SK-N-SH treated with all-trans-retinoic acid at 6 μM for 48 hours (cell line): ENCODE measurements around the gene GHRL.

Source experiments
- ATAC-seq: fragments of 200-7000 bp; cut with Tn5 transposase; 3 replicates; pipeline ENCODE4 v1.9.1; 2020; ENCODE audit warnings: mild to moderate bottlenecking, moderate library complexity
- BACH2 ChIP-seq: fragments of 250-450 bp; sonication (Bioruptor Pico); IDR thresholded peaks from 2 replicates; pipeline ENCODE4 v1.9.0; 2021; ENCODE audit warnings: mild to moderate bottlenecking, borderline replicate concordance
- CSDC2 ChIP-seq: fragments of 250-450 bp; sonication (Bioruptor Pico); IDR thresholded peaks from 2 replicates; pipeline ENCODE4 v1.5.0; 2020; ENCODE audit warnings: mild to moderate bottlenecking, moderate library complexity
- CSRNP3 ChIP-seq: fragments of 250-450 bp; sonication (Bioruptor Pico); IDR thresholded peaks from 2 replicates; pipeline ENCODE4 v1.5.1; 2021; ENCODE audit warnings: mild to moderate bottlenecking, moderate library complexity
- ESRRG ChIP-seq: fragments of 250-450 bp; sonication (Bioruptor Pico); IDR thresholded peaks from 2 replicates; pipeline ENCODE4 v1.6.1; 2021; ENCODE audit warnings: mild to moderate bottlenecking
- ISL1 ChIP-seq: fragments of 250-450 bp; sonication (Bioruptor Pico); IDR thresholded peaks from 2 replicates; pipeline ENCODE4 v2.1.2; 2022; ENCODE audit warnings: mild to moderate bottlenecking, moderate library complexity
- OSR1 ChIP-seq: fragments of 250-450 bp; sonication (Bioruptor Pico); IDR thresholded peaks from 2 replicates; pipeline ENCODE4 v1.8.0; 2022; ENCODE audit warnings: moderate library complexity, mild to moderate bottlenecking, inconsistent platforms
- POU6F1 ChIP-seq: fragments of 250-450 bp; sonication (Bioruptor Pico); IDR thresholded peaks from 2 replicates; pipeline ENCODE4 v1.8.0; 2021; ENCODE audit warnings: low read depth, mild to moderate bottlenecking, moderate library complexity, borderline replicate concordance
- PPARA ChIP-seq: fragments of 250-450 bp; sonication (Bioruptor Pico); IDR thresholded peaks from 2 replicates; pipeline ENCODE4 v1.5.0; 2020; ENCODE audit warnings: mild to moderate bottlenecking, borderline replicate concordance
- RARB ChIP-seq: fragments of 250-450 bp; sonication (Bioruptor Pico); IDR thresholded peaks from 2 replicates; pipeline ENCODE4 v1.8.0; 2021; ENCODE audit warnings: mild to moderate bottlenecking, moderate library complexity
- ZC3H10 ChIP-seq: fragments of 250-450 bp; sonication (Bioruptor Pico); IDR thresholded peaks from 2 replicates; pipeline ENCODE4 v1.5.1; 2021; ENCODE audit warnings: mild to moderate bottlenecking, moderate library complexity
- ZFP3 ChIP-seq: fragments of 250-450 bp; sonication (Bioruptor Pico); IDR thresholded peaks from 2 replicates; pipeline ENCODE4 v1.5.0; 2020; ENCODE audit warnings: mild to moderate bottlenecking, moderate library complexity
- ZFP30 ChIP-seq: fragments of 450-650 bp; formaldehyde crosslinking; IDR thresholded peaks from 2 replicates; pipeline ENCODE4 v1.5.0; 2022; ENCODE audit warnings: mild to moderate bottlenecking, moderate library complexity
- ZNF8 ChIP-seq: fragments of 450-650 bp; formaldehyde crosslinking; IDR thresholded peaks from 2 replicates; pipeline ENCODE4 v1.5.0; 2020; ENCODE audit warnings: mild to moderate bottlenecking, moderate library complexity

GHRL gene

GRCh38 chr3:10242182-10243065 lies 50.3 kb downstream of the GHRL start (continued):
- TF ChIP-seq OSR1, result no peak
- no peak for TF ChIP-seq POU6F1 (CRISPR knock-in tag)
- TF ChIP-seq, all 23 proteins: peak for 0

GRCh38 chr3:10240799-10241198 lies 51.9 kb downstream of the GHRL start:
- no peak for ATAC-seq
- TF ChIP-seq BACH2 (CRISPR knock-in tag) (no peak), POU6F1 (CRISPR knock-in tag) (no peak), CSRNP3 (CRISPR knock-in tag) (no peak), ZC3H10 (CRISPR knock-in tag) (no peak), PPARA (no peak)

- TF ChIP-seq ZC3H10 (CRISPR knock-in tag) (no peak), ESRRG (no peak), ZNF8 (no peak), ZFP30 (no peak), ZFP3 (CRISPR knock-in tag) (no peak), OSR1 (no peak), RARB (CRISPR knock-in tag) (no peak), CSRNP3 (CRISPR knock-in tag) (no peak), CSDC2 (CRISPR knock-in tag) (no peak), BACH2 (CRISPR knock-in tag) (no peak), ISL1 (CRISPR knock-in tag) (no peak)
- ATAC-seq, result no peak
Observed at GRCh38 chr3:10238345-10239183, 54.2 kb downstream of the GHRL start.
